Left cardiac atrium (tissue), 4 donors: ENCODE measurements around the gene CYP27C1. TPM values are rescaled to one million over a fixed set of nuclear protein-coding genes. Genes with fewer than 3 reads are reported as not detected.
"Not testable (repeated sequence)": the region's sequence is repeated elsewhere in the genome, so short reads cannot be mapped to it uniquely, and the experiment has no call there.

Source experiments
- ATAC-seq, 2 donors: fragments of 200-7000 bp; cut with Tn5 transposase; one replicate each; pipeline ENCODE4 v1.9.1; 2020; ENCODE audit warnings: mild to moderate bottlenecking in 2 of 2, moderate library complexity in 2 of 2
- DNase-seq: peaks from one replicate; pipeline ENCODE4 v3.0.0-alpha.2; 2020
- intact Hi-C, 2 donors: fragments of 100-400 bp; cut with DNase I; formaldehyde crosslinking; loops; one replicate each; pipeline versions ENCODE4 v1.14.1 to v1.15.1; 2022 to 2023
- total RNA-seq, 2 donors: library from RNA; stranded (reverse); fragmentation: NEBNext Ultra II Directional; extraction: Animal tissue kit (Norgen Biotek cat#: 25700); gene quantifications; one replicate each; pipeline ENCODE4 v1.2.1, GENCODE V29; 2021
- donor health status: DM: no; HTN: yes; CAD: no.
- donor health status: DM: no; HTN: yes; CAD: no; lungs with severe emphysema.
- donor health status: DM: yes; HTN: yes; CAD: no.
- donor health status: Dilated cardiomyopathy.

CYP27C1 gene
- total RNA-seq, 2 donors from 2014 or later, result 0.21 TPM

GRCh38 chr2:127225186-127225960, 5.3 kb upstream of the CYP27C1 start:
- no peak for ATAC-seq
- no peak for DNase-seq
- intact Hi-C loops, result no loop called here

- ATAC-seq, intact Hi-C loops, DNase-seq: not testable (repeated sequence)
These were observed 4.0 kb upstream of the CYP27C1 start for GRCh38 chr2:127224135-127224534.

GRCh38 chr2:127220768-127221527, 849 bp upstream of the CYP27C1 start:
- DNase-seq, result no peak
- no peak for ATAC-seq
- intact Hi-C loops, result no loop called here

- no peak for DNase-seq
- ATAC-seq, result peak; percentile 51 to 57
- intact Hi-C loops, result no loop called here
These were observed 678 bp downstream of the CYP27C1 start for GRCh38 chr2:127219171-127220070.

- intact Hi-C loops, result no loop called here
- DNase-seq (no peak), ATAC-seq (peak; percentile 15 to 31)
These were observed 1.3 kb downstream of the CYP27C1 start for GRCh38 chr2:127218812-127219170.

- DNase-seq (no peak), ATAC-seq (peak in 1 of 2 donors; percentile 19)
- intact Hi-C loops, result no loop called here
These were observed 2.4 kb downstream of the CYP27C1 start for GRCh38 chr2:127217470-127218325.

- no peak for DNase-seq
- intact Hi-C loops, result no loop called here
- no peak for ATAC-seq
These were observed 3.5 kb downstream of the CYP27C1 start for GRCh38 chr2:127216593-127216992.

GRCh38 chr2:127216095-127216494, 4.0 kb downstream of the CYP27C1 start:
- ATAC-seq (no peak), DNase-seq (no peak)
- intact Hi-C loops, result no loop called here

GRCh38 chr2:127214201-127214600, 5.9 kb downstream of the CYP27C1 start:
- DNase-seq, ATAC-seq, intact Hi-C loops: not testable (repeated sequence)

- DNase-seq (no peak), ATAC-seq (no peak)
- intact Hi-C loops, result no loop called here
These were observed 11.8 kb downstream of the CYP27C1 start for GRCh38 chr2:127208313-127208712.

GRCh38 chr2:127205218-127206125, 14.6 kb downstream of the CYP27C1 start:
- ATAC-seq, result peak in 1 of 2 donors; percentile 43
- no peak for DNase-seq
- intact Hi-C loops, result no loop called here

GRCh38 chr2:127201452-127201851, 18.6 kb downstream of the CYP27C1 start:
- DNase-seq, result no peak
- ATAC-seq, result no peak
- intact Hi-C loops, result no loop called here

- DNase-seq, result no peak
- ATAC-seq, result no peak
- intact Hi-C loops, result no loop called here
These were observed 19.1 kb downstream of the CYP27C1 start for GRCh38 chr2:127200962-127201361.

- ATAC-seq (no peak), DNase-seq (no peak)
- intact Hi-C loops, result no loop called here
These were observed 20.9 kb downstream of the CYP27C1 start for GRCh38 chr2:127199223-127199622.

GRCh38 chr2:127197475-127198385, 22.4 kb downstream of the CYP27C1 start:
- peak; percentile 82 for ATAC-seq
- DNase-seq, result peak; percentile 53
- intact Hi-C loops, result no loop called here

GRCh38 chr2:127196998-127197397, 23.1 kb downstream of the CYP27C1 start:
- no peak for DNase-seq
- no peak for ATAC-seq
- intact Hi-C loops, result no loop called here

GRCh38 chr2:127196549-127196948, 23.6 kb downstream of the CYP27C1 start:
- DNase-seq (no peak), ATAC-seq (no peak)
- intact Hi-C loops, result no loop called here
